ENCODE results near the gene CTAG2.
"Not testable (repeated sequence)": the region's sequence is repeated elsewhere in the genome, so short reads cannot be mapped to it uniquely, and the experiment has no call there.

CTAG2 gene

DNA sequence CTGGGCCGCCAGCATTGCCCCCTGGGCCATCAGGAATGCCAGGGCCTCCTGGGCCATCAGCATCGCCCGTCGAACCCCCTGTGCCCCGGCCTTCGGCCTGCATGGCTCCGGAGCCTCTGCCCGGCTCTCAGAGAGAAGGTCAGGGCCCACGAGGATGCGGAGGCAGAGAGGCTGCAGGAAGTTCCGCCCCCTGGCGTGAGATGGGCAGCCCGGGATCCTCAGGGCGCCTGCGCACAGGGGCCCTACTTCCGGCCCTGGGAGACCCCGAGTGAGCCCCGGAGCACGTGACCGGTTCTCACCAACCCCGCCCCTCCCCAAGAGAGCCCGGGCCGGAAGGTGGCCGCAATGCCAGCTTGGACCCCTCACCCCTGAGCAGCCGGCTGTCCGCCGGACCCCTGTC, at the start of gene CTAG2:
CTAG2 (minus strand) TSS at position 167 of the 400 bp plus-strand sequence; CDS start at position 103, 64 bp downstream.
- not testable (repeated sequence) for DNase-seq (ENCODE audit: low spot score)

DNA sequence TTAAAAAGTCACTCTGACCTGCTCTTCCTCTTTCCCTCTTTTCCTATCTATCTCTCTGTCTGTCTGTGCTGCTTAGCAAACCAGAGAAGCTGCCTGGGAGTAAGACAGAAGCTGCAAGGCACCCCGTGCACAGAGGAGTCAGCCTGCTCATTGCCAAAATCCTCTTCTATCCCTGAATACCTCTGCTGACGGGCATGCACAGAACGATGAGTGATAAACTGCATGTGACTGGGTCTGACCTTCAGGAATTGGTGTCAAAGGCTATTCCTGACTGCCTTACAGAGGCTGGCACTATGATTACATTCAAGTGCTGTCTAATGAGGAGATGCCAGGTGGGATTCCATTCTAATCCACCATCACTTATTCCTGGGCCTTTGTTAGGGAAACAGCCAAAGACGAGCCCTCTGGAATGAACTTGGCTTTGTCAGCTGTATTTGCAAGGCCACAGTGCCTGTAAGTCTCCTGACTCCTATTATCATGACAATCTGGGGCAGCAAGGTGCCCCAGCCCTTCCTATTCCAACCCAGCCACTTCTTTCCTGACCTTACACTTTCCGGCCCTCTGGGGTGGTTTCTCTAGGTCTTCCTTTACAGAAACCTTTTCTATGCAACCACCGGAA, 45.4 kb upstream of the CTAG2 start:
- DNase-seq (ENCODE audit: low spot score) = no peak

DNA sequence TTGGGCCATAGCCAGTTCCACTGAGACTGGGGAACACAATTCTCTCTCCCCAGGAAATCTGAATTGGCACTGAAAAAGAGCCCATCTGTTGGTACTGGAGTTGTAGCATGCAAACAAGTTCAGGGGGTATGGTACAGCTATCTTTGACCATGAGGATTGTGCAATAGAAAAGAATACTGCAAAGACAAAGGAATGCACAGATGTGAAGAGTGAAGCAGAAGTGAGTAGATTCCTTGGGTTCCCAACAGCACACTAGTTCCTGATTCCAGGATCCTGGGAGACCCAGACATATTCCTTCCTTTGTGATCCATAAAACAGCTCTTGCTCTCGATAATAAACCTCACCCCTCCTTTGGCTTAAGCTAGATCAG, 43.3 kb upstream of the CTAG2 start:
- no peak for DNase-seq (ENCODE audit: low spot score)

DNA sequence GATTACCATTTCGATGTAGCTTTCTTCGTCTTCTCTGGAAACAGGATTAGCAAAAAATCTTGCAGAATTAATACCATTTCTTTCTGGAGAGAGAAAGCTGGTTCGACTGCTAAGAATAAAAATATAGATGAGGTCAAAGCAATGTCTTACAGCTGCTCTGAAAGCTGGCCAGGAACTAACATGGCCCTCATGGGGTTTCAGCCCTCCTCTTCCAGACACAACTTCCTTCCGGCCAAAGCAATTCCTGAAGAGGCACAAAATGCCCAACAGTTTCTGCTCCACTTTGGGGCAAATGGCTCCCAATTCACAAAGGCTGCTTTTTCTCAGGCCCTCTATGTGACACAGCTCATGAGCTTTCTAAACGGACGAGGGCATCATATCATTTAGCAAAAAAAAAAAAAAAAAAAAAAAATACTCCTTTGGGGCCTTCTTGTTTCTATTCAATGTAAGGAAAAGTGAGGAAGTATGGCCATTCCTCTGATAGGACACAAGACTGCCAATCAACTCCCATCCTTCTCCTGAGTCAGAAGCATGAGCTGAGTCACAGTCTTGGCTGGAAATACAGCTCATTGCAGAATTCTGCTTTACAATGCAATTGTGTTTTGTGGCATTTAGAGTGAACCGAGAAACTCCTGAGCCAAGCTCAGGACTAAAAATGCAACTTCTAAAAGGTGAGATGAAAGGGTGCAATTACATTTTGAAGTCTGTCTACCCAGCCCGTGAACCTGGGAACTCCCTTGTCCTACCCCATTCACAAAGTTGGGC, 42.7 kb upstream of the CTAG2 start:
- DNase-seq (ENCODE audit: low spot score) = no peak

DNA sequence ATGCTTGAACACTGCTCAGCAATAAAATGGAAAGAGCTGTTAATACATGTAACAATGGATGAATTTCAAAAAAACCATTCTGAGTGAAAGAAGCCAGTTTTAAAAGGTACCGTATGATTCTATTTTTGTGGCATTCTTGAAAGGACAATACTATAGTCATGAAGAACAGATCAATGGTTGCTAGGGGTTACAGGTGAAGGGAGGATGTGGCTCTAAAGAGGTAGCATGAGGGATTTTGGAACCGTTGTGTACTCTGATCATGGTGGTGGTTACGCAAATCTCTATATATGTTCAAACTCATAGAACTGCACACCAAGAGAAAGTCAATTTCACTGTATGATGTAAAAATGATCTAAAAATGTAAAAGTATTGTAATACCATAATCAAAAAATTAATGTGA, 40.0 kb upstream of the CTAG2 start:
- DNase-seq (ENCODE audit: low spot score) = no peak

DNA sequence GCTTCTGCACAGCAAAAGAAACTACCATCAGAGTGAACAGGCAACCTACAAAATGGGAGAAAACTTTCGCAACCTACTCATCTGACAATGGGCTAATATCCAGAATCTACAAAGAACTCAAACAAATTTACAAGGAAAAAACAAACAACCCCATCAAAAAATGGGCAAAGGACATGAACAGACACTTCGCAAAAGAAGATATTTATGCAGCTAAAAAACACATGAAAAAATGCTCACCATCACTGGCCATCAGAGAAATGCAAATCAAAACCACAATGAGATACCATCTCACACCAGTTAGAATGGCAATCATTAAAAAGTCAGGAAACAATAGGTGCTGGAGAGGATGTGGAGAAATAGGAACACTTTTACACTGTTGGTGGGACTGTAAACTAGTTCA, 37.1 kb upstream of the CTAG2 start:
- not testable (repeated sequence) for DNase-seq (ENCODE audit: low spot score)

DNA sequence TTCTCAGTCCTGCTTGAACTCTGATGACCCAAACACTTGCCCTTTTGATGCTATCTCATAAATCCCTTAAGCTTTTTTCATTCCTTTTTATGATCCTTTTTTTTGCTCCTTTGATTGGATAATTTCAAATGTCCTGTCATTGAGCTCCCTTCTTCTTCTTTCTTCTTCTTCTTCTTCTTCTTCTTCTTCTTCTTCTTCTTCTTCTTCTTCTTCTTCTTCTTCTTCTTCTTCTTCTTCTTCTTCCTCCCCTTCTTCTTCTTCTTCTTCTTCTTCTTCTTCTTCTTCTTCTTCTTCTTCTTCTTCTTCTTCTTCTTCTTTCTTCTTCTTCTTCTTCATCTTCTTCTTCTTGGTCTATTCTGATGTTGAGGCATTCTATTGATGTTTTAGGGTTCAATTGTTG, 18.7 kb upstream of the CTAG2 start:
- DNase-seq (ENCODE audit: low spot score) = not testable (repeated sequence)

DNA sequence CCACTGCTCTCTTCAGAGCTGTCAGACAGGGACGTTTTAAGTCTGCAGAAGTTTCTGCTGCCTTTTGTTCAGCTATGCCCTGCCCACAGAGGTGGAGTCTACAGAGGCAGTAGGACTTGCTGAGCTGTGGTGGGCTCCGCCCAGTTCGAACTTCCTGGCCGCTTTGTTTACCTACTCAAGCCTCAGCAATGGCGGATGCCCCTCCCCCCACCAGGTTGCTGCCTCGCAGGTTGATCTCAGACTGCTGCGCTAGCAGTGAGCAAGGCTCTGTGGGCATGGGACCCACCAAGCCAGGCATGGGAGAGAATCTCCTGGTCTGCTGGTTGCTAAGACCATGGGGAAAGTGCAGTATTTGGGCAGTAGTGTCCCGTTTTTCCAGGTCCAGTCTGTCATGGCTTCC, 17.5 kb upstream of the CTAG2 start:
- not testable (repeated sequence) for DNase-seq (ENCODE audit: low spot score)

DNA sequence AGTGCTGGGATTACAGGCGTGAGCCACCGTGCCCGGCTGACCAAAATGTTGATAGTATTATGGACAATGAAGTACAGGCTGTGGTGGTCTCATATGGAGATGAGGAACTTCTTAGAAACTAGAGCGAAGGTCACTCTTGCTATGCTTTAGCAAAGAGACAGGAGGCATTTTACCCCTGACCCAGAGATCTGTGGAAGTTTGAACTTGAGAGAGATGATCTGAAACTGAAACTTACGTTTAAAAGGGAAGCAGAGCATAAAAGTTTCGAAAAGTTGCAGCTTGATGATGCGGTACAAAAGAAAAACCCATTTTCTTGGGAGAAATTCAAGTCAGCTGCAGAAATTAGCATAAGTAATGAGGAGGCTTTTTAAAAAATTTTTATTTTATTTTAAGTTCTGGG, 8.5 kb upstream of the CTAG2 start:
- DNase-seq (ENCODE audit: low spot score) = no peak

DNA sequence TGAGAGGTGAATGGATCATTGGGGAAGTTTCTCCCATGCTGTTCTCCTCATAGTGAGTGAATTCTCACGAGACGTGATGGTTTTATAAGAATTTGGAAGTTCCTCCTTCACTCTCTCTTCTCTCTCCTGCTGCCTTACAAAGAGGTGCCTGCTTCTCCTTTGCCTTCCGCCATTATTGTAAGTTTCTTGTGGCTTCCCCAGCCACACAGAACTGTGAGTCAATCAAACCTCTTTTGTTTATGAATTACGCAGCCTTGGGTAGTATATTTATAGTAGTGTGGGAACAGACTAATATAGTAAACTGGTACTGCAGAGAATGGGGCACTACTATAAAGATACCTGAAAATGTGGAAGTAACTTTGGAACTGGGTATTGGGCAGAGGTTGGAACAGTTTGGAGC, 7.8 kb upstream of the CTAG2 start:
- DNase-seq (ENCODE audit: low spot score) = no peak

DNA sequence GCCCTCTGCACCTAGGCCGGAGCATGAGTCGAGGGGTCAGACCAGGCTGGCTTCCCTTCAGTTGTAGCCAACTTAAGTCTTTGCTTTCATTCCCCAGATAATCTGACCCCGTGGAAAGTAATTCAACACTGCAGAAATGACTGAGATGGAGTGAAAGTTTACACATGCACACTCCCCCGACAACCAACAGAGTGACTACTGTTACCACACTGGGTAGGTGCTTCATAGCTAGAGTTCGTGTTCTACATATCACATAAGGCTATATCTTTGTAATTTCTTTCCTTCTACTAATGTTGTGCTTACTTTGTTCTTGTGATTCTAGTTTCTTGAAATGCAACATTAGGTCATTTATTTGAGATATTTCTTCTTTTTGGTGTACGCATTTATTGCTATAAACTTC, 7.2 kb upstream of the CTAG2 start:
- DNase-seq (ENCODE audit: low spot score) = no peak

DNA sequence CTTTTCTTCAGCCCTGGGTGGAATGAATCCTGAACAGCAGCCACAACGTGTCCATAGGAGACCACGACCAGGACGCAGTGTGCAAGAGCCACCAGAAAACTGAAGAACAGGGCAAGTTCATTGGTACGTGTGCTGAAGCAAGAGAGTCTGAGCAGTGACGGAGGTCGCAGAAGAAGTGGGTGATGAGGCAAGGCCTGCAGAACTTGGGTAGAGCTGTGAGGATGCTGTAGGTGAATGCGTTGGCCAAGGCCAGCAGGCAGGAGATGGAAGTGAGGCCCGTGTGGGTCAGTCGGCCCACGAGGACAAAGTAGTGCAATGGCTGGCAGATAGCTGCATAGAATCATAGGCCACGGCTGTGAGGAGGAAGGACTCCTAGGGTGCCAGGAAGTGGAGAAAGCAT, 5.6 kb upstream of the CTAG2 start:
- no peak for DNase-seq (ENCODE audit: low spot score)

DNA sequence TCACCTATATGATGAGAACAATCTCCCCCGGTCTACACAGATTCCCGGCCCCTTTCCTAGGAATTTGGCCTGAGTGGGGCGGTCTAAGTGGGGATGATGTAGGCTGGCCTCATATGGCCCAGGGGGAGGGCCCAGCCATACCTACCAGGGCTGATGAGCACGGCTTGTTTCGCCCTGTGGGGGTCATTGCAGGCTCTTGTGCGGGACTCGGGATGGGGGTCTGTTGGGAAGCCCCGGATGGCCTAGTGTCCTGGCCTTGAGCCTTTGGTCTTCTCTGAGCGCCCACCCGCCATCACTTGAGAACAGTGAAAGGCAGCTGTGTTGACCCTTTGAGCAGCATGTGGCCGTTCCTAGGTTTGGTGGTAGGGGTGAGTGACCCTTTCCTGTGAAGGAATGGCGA, 4.8 kb upstream of the CTAG2 start:
- no peak for DNase-seq (ENCODE audit: low spot score)

DNA sequence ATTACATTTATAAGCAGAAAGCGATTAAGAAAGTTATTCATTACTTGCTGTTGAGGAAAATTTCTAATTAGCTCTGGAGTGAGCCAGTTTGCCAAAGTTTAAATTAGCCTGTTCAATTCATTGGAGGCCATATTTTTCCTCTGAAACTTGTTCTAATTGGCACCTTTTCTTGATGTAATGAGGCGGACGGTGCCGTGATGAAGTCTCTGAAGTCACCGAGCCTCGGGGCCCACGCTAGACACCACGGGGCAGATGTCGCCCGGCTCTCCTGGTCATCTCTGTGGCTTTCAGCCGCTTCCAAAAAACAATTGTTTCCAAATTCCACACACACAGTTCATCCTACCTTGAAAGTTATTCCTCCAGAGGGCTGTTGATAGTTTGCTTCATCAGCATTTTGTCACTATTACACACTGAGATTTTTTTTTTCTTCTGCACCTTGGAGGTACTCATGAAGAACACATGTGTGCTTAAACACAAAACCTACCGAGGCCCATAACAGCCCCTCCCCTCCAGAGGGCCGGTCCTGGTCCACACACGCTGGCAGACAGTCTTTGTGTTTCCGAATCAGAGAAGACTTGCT, 3.9 kb upstream of the CTAG2 start:
- no peak for DNase-seq (ENCODE audit: low spot score)

DNA sequence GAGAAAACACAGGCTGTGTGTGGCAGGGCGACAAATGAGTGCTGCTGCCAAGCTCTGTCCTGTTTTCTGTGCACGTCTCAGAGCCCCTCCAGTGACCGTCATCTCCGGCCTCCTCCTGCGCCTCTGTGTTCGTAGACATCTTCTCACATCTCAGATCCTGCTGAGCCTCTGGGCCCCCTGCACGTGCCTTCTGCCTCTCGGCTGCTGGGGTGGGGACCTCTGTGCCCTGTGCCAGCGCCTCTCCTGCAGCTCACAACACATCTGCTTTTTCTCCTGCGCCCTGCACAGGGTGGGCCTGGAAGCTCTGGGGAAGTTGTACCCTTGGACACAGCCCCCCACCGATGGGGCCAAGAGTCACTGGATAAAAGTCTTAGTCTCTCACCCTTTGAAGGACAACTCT, 2.4 kb upstream of the CTAG2 start:
- no peak for DNase-seq (ENCODE audit: low spot score)

DNA sequence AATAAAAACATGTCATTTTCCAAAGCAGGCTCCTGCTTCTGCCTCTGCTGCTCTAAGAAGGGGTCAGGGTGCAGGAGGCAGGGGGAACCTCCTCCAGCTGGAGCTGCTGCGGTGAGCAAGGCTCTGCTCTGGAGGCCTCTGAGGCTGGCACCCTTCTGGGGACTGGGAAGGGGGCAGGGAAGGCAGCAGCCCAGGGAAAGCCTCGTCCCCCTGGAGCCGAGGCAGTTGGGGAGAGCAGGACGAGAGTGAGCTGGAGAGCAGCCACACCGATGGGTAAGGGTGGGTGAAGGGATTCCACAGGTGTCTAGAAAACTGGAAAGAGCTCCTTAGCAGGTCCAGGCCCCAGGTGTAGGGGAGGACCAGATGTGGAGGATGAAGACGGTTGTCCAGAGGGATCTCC, 2.0 kb upstream of the CTAG2 start:
- DNase-seq (ENCODE audit: low spot score) = no peak

DNA sequence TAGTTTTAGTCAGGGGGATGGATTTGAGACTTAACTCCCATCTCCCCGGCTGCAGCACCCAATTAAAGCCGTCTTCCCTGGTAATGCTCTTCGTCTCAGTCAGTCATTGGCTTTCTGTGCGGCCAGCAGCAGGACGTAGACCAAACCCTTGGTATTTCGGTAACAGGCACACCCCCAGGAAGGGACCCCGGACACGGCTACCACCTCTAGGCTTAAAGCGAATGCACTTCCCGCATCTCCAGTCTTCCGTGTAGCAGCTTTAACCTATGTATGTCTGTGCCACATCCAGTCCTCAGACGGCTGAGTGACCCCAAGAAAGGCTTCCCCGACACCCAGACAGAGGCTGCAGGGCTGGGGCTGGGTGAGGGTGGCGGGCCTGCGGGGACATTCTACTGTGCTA, 1.5 kb upstream of the CTAG2 start:
- DNase-seq (ENCODE audit: low spot score) = no peak

DNA sequence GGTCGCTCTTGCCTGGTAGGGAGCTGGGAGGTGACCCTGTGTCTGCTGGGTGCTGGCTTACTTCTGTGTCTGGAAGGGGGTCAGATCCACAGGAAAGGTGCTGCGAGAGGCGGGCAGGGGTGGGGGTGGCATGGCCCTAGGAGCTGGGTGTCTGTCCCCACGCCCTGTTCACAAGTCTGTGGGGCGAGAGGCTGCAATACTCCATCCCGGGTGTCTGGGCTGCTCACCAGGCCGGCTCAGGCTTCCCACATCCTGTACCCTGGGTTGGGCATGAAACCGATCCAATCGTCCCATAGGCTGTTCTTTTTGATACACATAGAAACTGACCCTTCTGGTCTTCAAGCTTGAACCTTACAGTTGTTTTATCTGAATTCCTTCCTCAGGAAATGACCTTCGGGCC, 993 bp upstream of the CTAG2 start:
- DNase-seq (ENCODE audit: low spot score) = no peak

DNA sequence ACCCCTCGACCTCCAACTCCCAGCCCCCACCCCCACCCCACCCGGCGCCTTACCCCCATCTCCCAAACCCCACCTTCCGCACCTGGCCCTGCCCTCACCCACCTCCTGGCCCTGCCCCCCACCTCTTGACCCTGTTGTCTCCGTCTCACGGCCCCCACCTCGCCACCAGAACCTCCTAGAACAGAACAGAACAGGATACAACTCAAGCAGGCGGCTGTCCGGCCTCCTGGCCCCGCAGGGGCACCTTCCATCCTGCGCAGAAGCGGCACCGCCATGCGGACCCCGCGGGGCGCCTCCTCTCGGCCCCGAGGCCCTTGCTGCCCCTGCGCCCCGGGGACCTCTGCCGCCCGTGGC, 354 bp downstream of the CTAG2 start:
- no peak for DNase-seq (ENCODE audit: low spot score)

DNA sequence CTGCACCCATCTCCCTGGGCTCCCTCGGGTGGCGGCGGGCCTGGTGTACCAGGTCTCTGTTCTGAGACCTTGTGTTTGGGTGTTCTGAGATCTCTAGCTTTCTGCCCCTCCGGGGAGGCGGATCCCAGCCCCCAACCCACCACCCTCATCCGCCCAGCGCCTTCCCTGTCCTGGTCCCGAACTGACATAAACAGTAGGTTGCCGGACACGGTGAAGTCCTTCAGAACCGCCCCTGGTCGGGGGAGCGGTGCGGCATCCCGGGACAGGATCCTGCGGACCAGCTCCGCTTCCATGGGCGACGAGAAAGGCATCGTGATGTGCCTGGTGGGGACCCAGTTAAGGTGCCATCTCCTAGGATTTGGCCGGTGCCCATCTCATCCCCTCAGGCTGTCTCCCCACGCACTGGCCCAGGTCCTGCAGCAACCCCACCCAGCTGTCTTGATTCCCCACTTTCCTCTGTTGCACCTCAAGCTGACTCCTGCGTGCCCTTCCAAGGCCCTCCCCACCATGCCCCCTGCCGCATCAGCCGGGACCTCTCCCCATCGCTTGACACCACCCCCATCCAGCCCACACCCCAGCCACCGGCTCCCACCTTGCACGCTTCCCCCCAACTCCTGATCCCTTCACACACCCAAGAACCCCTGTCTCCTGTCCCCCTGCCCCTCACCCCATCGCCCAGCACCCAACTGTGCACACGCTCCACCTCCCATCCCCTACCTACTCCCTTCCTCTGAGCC, 900 bp downstream of the CTAG2 start:
- no peak for DNase-seq (ENCODE audit: low spot score)

DNA sequence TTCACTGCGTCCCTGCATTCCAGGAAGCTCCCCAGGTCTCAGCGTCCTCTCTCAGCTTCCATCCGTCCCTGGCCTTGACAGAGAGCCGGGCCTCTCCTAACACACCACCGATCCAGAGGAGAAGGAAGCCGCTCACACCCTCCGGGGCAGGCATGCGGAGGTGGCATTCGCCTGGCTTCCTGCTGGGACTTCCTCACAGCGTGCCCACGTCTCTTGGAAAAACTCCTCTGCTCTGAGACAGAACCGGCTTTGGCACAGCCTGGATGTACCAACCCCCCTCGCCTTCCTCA, 3.2 kb downstream of the CTAG2 start:
- DNase-seq (ENCODE audit: low spot score) = no peak

DNA sequence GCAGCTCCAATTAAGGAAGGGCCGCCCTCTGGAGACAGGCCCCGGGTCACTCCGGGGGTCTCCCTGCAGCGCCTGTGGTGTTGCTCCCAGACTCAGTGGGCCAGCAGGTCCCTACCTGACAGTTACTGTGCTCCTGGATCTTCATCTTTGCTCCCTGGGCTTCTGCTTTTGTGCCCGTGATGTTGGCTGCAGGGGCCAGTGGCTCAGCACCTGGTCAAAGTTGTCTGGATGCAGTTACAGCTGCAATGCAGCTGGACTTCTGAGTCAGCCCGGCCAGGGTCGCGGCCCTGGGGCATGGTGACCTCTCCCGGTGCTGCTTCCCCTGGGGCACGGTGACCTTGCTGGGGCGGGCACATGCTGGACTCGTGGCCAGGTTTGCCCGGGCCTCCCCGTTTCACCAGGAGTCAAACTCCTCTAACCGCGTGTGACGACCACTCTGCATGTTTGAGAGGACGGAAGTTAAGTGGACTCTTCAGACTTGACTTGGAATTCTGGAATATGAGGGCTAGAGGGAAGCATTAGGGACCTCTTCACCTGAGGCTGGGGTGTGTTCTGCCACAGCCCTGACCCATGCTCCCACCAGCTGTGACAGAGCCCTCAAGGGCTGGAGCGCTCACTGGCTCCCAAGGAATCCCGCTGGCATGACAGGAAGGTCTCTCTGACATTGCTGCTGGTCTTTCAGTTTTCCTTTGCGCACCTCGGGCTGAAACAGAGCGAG, 3.7 kb downstream of the CTAG2 start:
- DNase-seq (ENCODE audit: low spot score) = no peak

DNA sequence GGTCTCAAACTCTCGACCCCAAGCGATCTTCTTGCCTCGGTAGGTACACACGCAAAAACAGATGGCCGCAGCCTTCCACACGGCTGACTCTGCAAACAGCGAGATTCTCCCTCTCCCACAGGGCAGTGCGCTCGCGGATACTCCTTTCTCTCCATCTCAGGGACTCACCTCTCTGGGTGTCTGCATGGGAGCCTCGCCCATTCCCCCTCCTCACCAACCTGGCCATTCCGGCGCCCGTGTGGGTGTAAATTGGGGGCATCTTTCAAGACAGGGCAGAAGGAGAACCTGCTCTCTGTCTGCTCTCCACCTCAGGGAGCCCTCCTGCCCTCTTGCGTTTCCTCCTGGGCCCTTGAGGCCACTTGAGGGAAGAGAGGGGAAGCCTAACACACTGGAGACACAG, 4.4 kb downstream of the CTAG2 start:
- no peak for DNase-seq (ENCODE audit: low spot score)
